K562 (cell line): ENCODE measurements around the gene AQP9. TPM values are rescaled to one million over a fixed set of nuclear protein-coding genes. Genes with fewer than 3 reads are reported as not detected.
A peak's percentile ranks its signal among the peaks of the same experiment; 100 is the strongest.

ENCODE experiments used
- ATAC-seq: fragments of 200-7000 bp; cut with Tn5 transposase; 3 replicates; pipeline ENCODE4 v1.9.1; 2020; ENCODE audit warnings: moderate library complexity
- BruUV-seq: library from RNA; stranded (reverse); fragments of 400-500 nt; replicated peaks from 2 replicates; lab custom pipeline; 2021; lab: Mats Ljungman, UMichigan
- CTCF ChIA-PET: fragments of 300-600 bp; formaldehyde crosslinking; extraction: SDS; loops from one replicate; lab custom pipeline; 2021; ENCODE audit warnings: low intra/inter-chr PET ratio; lab: Yijun Ruan, JAX
- POLR2A ChIA-PET: fragments of 300-600, 350-650 bp; sonication (Branson Sonifier 250); formaldehyde crosslinking; extraction: SDS; loops from one replicate; lab custom pipeline; 2021; ENCODE audit warnings: antibody characterized with exemption, inconsistent platforms; lab: Yijun Ruan, JAX
- DNase-seq, 4 experiments: peaks; one replicate each; pipeline versions ENCODE4 v3.0.0 to v3.0.0-alpha.2; 2011 to 2018; ENCODE audit warnings: low spot score in 3 of 4, mixed read lengths in 3 of 4; ENCODE audit errors: extremely low read depth in 1 of 4
- FAIRE-seq: peaks from 2 replicates; lab custom pipeline; 2011; peaks lifted over from hg19 to GRCh38; lab: Jason Lieb, UNC
- H2AFZ ChIP-seq: 2 replicates; pipeline ENCODE4 v1.6.0; 2011; ENCODE audit warnings: low read depth, low read length, control low read depth, inconsistent platforms
- H3K27ac ChIP-seq: fragments of 200-600 bp; 3 replicates; pipeline ENCODE4 v1.8.0; 2011; ENCODE audit warnings: low read depth, mild to moderate bottlenecking, control low read depth, inconsistent platforms, low read length, moderate library complexity, mixed read lengths; ENCODE audit errors: extremely low read depth
- H3K27me3 ChIP-seq, 2 experiments: fragments of 300-600 bp in 1 of 2; 2 replicates in 1 of 2; 3 replicates in 1 of 2; pipeline versions ENCODE4 v1.6.0 to v1.8.0; 2011; ENCODE audit warnings: inconsistent platforms in 2 of 2, low read length in 2 of 2, mild to moderate bottlenecking in 1 of 2, mixed read lengths in 1 of 2, moderate library complexity in 1 of 2; ENCODE audit not compliant: control insufficient read depth in 2 of 2, insufficient read depth in 2 of 2
- H3K36me3 ChIP-seq: fragments of 300-600 bp; 3 replicates; pipeline ENCODE4 v1.8.0; 2011; ENCODE audit warnings: mild to moderate bottlenecking, low read length, inconsistent platforms; ENCODE audit not compliant: control insufficient read depth, insufficient read depth
- H3K4me1 ChIP-seq, 2 experiments: fragments of 200-600 bp in 1 of 2; replicated peaks in 1 of 2; 2 replicates in 1 of 2; 3 replicates in 1 of 2; pipeline versions ENCODE4 v1.5.1 to v1.8.0; 2011; ENCODE audit warnings: inconsistent platforms in 2 of 2, low read length in 2 of 2, mild to moderate bottlenecking in 1 of 2, mixed read lengths in 1 of 2, moderate library complexity in 1 of 2; ENCODE audit not compliant: control insufficient read depth in 2 of 2, insufficient read depth in 2 of 2
- H3K4me2 ChIP-seq: 2 replicates; pipeline ENCODE4 v1.6.1; 2011; ENCODE audit warnings: low read length, control low read depth, inconsistent platforms, mixed read lengths; ENCODE audit not compliant: insufficient read depth
- H3K4me3 ChIP-seq: fragments of 200-600 bp; sonication (generic), shearing (Covaris generic); 2 replicates; pipeline ENCODE4 v1.5.1; 2016; ENCODE audit warnings: control low read depth, inconsistent platforms
- H3K79me2 ChIP-seq: fragments of 200-600 bp; 3 replicates; pipeline ENCODE4 v1.8.0; 2011; ENCODE audit warnings: low read length, inconsistent platforms; ENCODE audit not compliant: control insufficient read depth, insufficient read depth
- H3K9ac ChIP-seq, 2 experiments: 2 replicates each; pipeline versions ENCODE4 v1.6.0 to v1.6.1; 2011; ENCODE audit warnings: low read depth in 2 of 2, low read length in 2 of 2, control low read depth in 1 of 2, inconsistent platforms in 1 of 2, mild to moderate bottlenecking in 1 of 2, mixed read lengths in 1 of 2; ENCODE audit not compliant: insufficient read depth in 1 of 2
- H3K9me1 ChIP-seq: one replicate; pipeline ENCODE4 v1.6.0; 2011; ENCODE audit warnings: inconsistent platforms, mild to moderate bottlenecking, low read length, moderate library complexity; ENCODE audit not compliant: control insufficient read depth, insufficient read depth
- H3K9me3 ChIP-seq: replicated peaks from 2 replicates; pipeline ENCODE4 v1.5.1; 2011; ENCODE audit warnings: low read depth, low read length, inconsistent platforms; ENCODE audit not compliant: control insufficient read depth, insufficient read depth
- H4K20me1 ChIP-seq: replicated peaks from 2 replicates; pipeline ENCODE4 v1.6.1; 2011; ENCODE audit warnings: low read length, inconsistent platforms, mixed read lengths; ENCODE audit not compliant: control insufficient read depth, insufficient read depth
- E2F6 ChIP-seq, 2 experiments: IDR thresholded peaks; 2 replicates each; pipeline ENCODE4 v1.6.1; 2011; ENCODE audit warnings: borderline replicate concordance in 1 of 2, control low read depth in 1 of 2, low read depth in 1 of 2, low read length in 1 of 2, mild to moderate bottlenecking in 1 of 2, mixed read lengths in 1 of 2, moderate library complexity in 1 of 2; ENCODE audit not compliant: insufficient read depth in 1 of 2, insufficient read length in 1 of 2, poor library complexity in 1 of 2, severe bottlenecking in 1 of 2; ENCODE audit errors: extremely low read depth in 1 of 2
- HNRNPH1 ChIP-seq: fragments of 200-400 bp; formaldehyde crosslinking; optimal IDR thresholded peaks from 2 replicates; pipeline ENCODE3; 2017; ENCODE audit warnings: low read depth, mild to moderate bottlenecking, low read length, moderate library complexity
- KDM4B ChIP-seq, 2 experiments: fragments of 450-650 bp in 1 of 2; sonication (generic) in 1 of 2; IDR thresholded peaks; 2 replicates each; pipeline ENCODE4 v1.6.1; 2016 to 2017; ENCODE audit warnings: borderline replicate concordance in 2 of 2, antibody characterized with exemption in 1 of 2, low read depth in 1 of 2, mild to moderate bottlenecking in 1 of 2
- KLF6 ChIP-seq: fragments of 250-450 bp; sonication (Bioruptor Pico); IDR thresholded peaks from 2 replicates; pipeline ENCODE4 v1.4.0; 2020; ENCODE audit warnings: mild to moderate bottlenecking, moderate library complexity, borderline replicate concordance
- MAZ ChIP-seq, 2 experiments: fragments of 450-650 bp in 1 of 2; sonication (generic) in 1 of 2; formaldehyde crosslinking; IDR thresholded peaks in 1 of 2; conservative IDR thresholded peaks in 1 of 2; 2 replicates each; pipeline versions ENCODE4 v1.4.0 to v1.5.0; 2020; ENCODE audit warnings: mild to moderate bottlenecking in 1 of 2, missing genetic modification reagents in 1 of 2
- MLLT1 ChIP-seq, 2 experiments: fragments of 450-650 bp; IDR thresholded peaks; 2 replicates each; pipeline ENCODE4 v1.6.1; 2016
- SPI1 ChIP-seq: IDR thresholded peaks from 2 replicates; pipeline ENCODE4 v1.6.1; 2011; ENCODE audit warnings: low read depth, low read length, control low read depth, borderline replicate concordance
- TCF3 ChIP-seq: sonication (generic); formaldehyde crosslinking; IDR thresholded peaks from 2 replicates; pipeline ENCODE4 v1.4.0; 2020; ENCODE audit warnings: mild to moderate bottlenecking, missing genetic modification reagents
- ZC3H4 ChIP-seq: sonication (generic); formaldehyde crosslinking; IDR thresholded peaks from 2 replicates; pipeline ENCODE4 v1.9.0; 2021; ENCODE audit warnings: missing genetic modification reagents, borderline replicate concordance
- ZNF274 ChIP-seq: IDR thresholded peaks from 2 replicates; pipeline ENCODE4 v1.6.1; 2011; ENCODE audit warnings: low read depth, mild to moderate bottlenecking, low read length, moderate library complexity, borderline replicate concordance
- WGBS: fragments of 100-300 bp; shearing (Covaris generic); methylation state at CpG from one replicate; pipeline ENCODE4 v1.1.6; 2016; ENCODE audit warnings: low coverage, mixed read lengths; ENCODE audit not compliant: insufficient coverage; ENCODE audit errors: missing lambda C conversion rate; 5-methylcytosine and 5-hydroxymethylcytosine counted together
- in situ Hi-C: fragments of 300-500 bp; cut with MboI; formaldehyde crosslinking; loops from 4 replicates; pipeline ENCODE4 v1.15.0; 2018; ENCODE audit warnings: inconsistent platforms, mixed read lengths
- intact Hi-C: fragments of 100-400 bp; cut with micrococcal nuclease; formaldehyde crosslinking; loops from 2 replicates; pipeline ENCODE4 v1.14.2; 2022
- polyA plus RNA-seq, 8 experiments: library from polyadenylated mRNA; depleted of rRNA in 4 of 8; stranded (reverse) in 5 of 8; unstranded in 3 of 8; fragments of >200 nt; fragmentation: Nextera tagmentation in 2 of 8; fragmentation: Illumina TruSeq in 1 of 8; extraction: Ambion mirVana in 2 of 8; extraction: Trizol in 1 of 8; gene quantifications; 2 replicates each; pipeline versions ENCODE4 v1.2.1 to v1.2.3, GENCODE V29; 2011 to 2014; ENCODE audit warnings: inconsistent platforms in 1 of 8, missing spikeins in 1 of 8
- total RNA-seq, 7 experiments: library from RNA; depleted of rRNA in 6 of 7; stranded (reverse); fragments of >200 nt in 6 of 7; fragmentation: Illumina TruSeq in 2 of 7; extraction: Trizol in 2 of 7; gene quantifications; 2 replicates each; pipeline versions ENCODE4 v1.2.1 to v1.2.3, GENCODE V29; 2011 to 2021; ENCODE audit warnings: low replicate concordance in 1 of 7
- TF ChIP-seq, protein P1 (sequence below), 2 experiments: fragments of 450-650 bp in 1 of 2; sonication (generic) in 1 of 2; formaldehyde crosslinking; conservative IDR thresholded peaks; 2 replicates each; pipeline versions ENCODE4 v1.4.0 to v1.8.1; 2020 to 2022; ENCODE audit warnings: mild to moderate bottlenecking in 1 of 2, missing genetic modification reagents in 1 of 2
- TF ChIP-seq, protein P2 (sequence below): fragments of 250-450 bp; sonication (Bioruptor Pico); IDR thresholded peaks from 2 replicates; pipeline ENCODE4 v1.5.0; 2021

The AQP9 gene
- total and polyA plus RNA-seq, 9 of the 15 experiments (the other 6 are each of a cell fraction or from before 2014, with no cell fraction given): 0.04 to 0.33 (median 0.07) TPM; not detected in 4

- TF ChIP-seq MAZ (CRISPR knock-in tag; conservative IDR thresholded peaks at IDR 0.05 in 1 of 2, IDR thresholded peaks at IDR 0.05 in 1 of 2) (no peak), ZNF274 (no peak), KDM4B (IDR thresholded peaks at IDR 0.05; ENCODE audit: borderline replicate concordance in 2 of 2, low read depth in 1 of 2) (no peak), E2F6 (IDR thresholded peaks at IDR 0.05; ENCODE audit: borderline replicate concordance in 1 of 2, extremely low read depth in 1 of 2, insufficient read depth in 1 of 2, insufficient read length in 1 of 2, low read depth in 1 of 2, low read length in 1 of 2, poor library complexity in 1 of 2, severe bottlenecking in 1 of 2) (no peak), TCF3 (no peak), ZC3H4 (CRISPR knock-in tag) (no peak), SPI1 (no peak), MLLT1 (IDR thresholded peaks at IDR 0.05) (no peak), HNRNPH1 (no peak), KLF6 (no peak)
- TF ChIP-seq, protein P1, sequence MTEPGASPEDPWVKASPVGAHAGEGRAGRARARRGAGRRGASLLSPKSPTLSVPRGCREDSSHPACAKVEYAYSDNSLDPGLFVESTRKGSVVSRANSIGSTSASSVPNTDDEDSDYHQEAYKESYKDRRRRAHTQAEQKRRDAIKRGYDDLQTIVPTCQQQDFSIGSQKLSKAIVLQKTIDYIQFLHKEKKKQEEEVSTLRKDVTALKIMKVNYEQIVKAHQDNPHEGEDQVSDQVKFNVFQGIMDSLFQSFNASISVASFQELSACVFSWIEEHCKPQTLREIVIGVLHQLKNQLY (CRISPR knock-in tag; conservative IDR thresholded peaks at IDR 0.05): no peak
- TF ChIP-seq, protein P2, sequence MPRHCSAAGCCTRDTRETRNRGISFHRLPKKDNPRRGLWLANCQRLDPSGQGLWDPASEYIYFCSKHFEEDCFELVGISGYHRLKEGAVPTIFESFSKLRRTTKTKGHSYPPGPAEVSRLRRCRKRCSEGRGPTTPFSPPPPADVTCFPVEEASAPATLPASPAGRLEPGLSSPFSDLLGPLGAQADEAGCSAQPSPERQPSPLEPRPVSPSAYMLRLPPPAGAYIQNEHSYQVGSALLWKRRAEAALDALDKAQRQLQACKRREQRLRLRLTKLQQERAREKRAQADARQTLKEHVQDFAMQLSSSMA (CRISPR knock-in tag): no peak
- POLR2A ChIA-PET: no interaction called here
- ATAC-seq (no peak), DNase-seq (no peak), FAIRE-seq (no peak)
- no peak overlapping the region for H3K27ac ChIP-seq
- no TSS peak for BruUV-seq
- no peaks in the 10 kb centered on the region for H4K20me1 ChIP-seq
- no peaks in the 10 kb centered on the region for H3K79me2 ChIP-seq
- H3K36me3 ChIP-seq: no peaks in the 10 kb centered on the region
- no peaks in the 10 kb centered on the region for H3K9me1 ChIP-seq
- H3K4me2 ChIP-seq: no peak overlapping the region
- no peak overlapping the region for H3K9ac ChIP-seq
- CTCF ChIA-PET: no interaction called here
- peaks cover 4 to 26% of the 10 kb centered on the region in 2 experiments; a peak in 3 of 5 replicates for H3K4me1 ChIP-seq
- no peaks in the 10 kb centered on the region for H3K27me3 ChIP-seq
- H3K4me3 ChIP-seq: no peak overlapping the region
- 73% methylated on average over 5 of the region's 5 CpGs for WGBS
- in situ Hi-C loops (no loop called here), intact Hi-C loops (no loop called here)
- H3K9me3 ChIP-seq: 0 out of 2 replicates have a peak, but pooled peaks cover 6% of the 10 kb centered on the region
- peak overlapping the region; percentile 47; the same call in 1 of the 2 replicates for H2AFZ ChIP-seq
Measured at GRCh38 chr15:58118272-58118671, 19.9 kb upstream of the AQP9 start.
